Cardiac muscle cell (in vitro differentiated cells and primary cell): Measurements from ENCODE around the gene UROC1. TPM values are rescaled to one million over a fixed set of nuclear protein-coding genes. Genes with fewer than 3 reads are reported as not detected.

Experiments used
- DNase-seq, 2 donors: peaks; one replicate each; pipeline versions ENCODE4 v3.0.0 to v3.0.0-alpha.2; 2010 to 2017; ENCODE audit warnings: low read depth in 1 of 2, low spot score in 1 of 2
- H3K27ac ChIP-seq: fragments of 200-600 bp; sonication (generic); 2 replicates; pipeline ENCODE4 v1.5.1; 2016
- H3K27me3 ChIP-seq: fragments of 200-600 bp; sonication (generic); 2 replicates; pipeline ENCODE4 v1.6.0; 2016; ENCODE audit warnings: control low read depth
- H3K36me3 ChIP-seq: fragments of 200-600 bp; sonication (generic); 2 replicates; pipeline ENCODE4 v1.5.1; 2016; ENCODE audit warnings: control low read depth
- H3K4me1 ChIP-seq: fragments of 200-600 bp; sonication (generic); 2 replicates; pipeline ENCODE4 v1.8.1; 2017; ENCODE audit warnings: low read depth, mild to moderate bottlenecking, mixed run types
- H3K4me3 ChIP-seq: fragments of 200-600 bp; sonication (generic); 2 replicates; pipeline ENCODE4 v1.5.1; 2016; ENCODE audit warnings: mild to moderate bottlenecking
- H3K9me3 ChIP-seq: fragments of 200-600 bp; sonication (generic); 2 replicates; pipeline ENCODE4 v1.5.1; 2017; ENCODE audit warnings: low read depth, mild to moderate bottlenecking, control low read depth
- polyA plus RNA-seq: library from polyadenylated mRNA; unstranded; fragments of >200 nt; fragmentation: Nextera tagmentation; extraction: Ambion mirVana; gene quantifications from 2 replicates; pipeline ENCODE4 v1.2.1, GENCODE V29; 2016
- total RNA-seq: library from RNA; depleted of rRNA; stranded (reverse); fragments of >200 nt; gene quantifications from 2 replicates; pipeline ENCODE4 v1.2.3, GENCODE V29; 2016
- TF ChIP-seq, protein P1 (sequence below): IDR thresholded peaks from 2 replicates; pipeline ENCODE4 v1.5.1; 2012; ENCODE audit warnings: low read depth, mild to moderate bottlenecking, low read length

UROC1 gene
- total and polyA plus RNA-seq, 2 experiments from 2014 or later, result not detected

DNA sequence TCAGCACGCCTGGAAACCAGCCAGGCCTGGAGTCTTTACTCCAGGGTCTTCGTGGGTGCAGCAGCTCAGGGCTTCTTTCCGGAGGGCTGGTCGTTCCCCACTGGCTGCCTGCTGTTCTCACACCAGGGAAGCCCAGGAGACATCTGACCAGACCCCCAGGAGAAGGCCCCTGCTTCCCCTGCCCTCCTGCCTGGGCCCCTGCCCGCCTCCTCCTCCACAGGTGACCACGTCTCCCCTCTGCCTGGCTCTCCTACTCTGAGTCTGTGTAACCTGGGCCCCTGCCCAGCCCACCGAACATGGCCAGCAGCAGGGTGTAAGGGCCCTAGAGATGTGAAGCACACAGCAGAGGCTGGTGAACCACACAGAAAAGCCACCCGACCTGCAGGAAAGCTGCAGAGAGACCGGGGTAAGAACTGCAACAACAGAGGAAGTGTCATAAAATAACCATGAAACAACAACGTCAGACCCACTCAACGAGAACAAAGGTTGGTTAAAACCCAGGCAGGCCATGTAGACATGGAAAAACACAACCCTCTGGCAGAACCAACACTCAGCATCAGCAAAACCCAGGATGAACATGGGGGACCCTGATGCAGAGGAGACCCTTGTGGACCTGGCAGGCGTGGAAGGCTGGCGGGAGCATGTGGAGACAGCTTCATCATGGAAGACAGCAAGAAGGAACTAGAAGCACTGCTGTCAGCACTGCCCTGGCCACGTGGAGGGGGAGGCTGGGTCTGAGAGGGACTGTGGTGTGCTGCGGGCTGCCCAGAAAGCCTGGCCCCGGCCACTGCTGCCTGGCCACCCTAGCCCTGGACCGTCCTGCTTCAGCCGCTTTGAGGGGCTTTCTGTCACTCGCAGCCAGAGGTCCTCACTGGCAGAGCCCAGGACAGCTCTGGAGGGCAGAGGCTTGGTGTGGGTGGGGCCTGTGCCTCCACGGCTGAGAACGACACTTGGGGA, 20.4 kb downstream of the UROC1 start:
- no peaks in the 10 kb centered on the region for H3K4me1 ChIP-seq
- no peaks in the 10 kb centered on the region for H3K9me3 ChIP-seq
- DNase-seq, result no peak
- no peaks in the 10 kb centered on the region for H3K36me3 ChIP-seq
- no peaks in the 10 kb centered on the region for H3K27me3 ChIP-seq
- no peak overlapping the region for H3K4me3 ChIP-seq
- TF ChIP-seq, protein P1, sequence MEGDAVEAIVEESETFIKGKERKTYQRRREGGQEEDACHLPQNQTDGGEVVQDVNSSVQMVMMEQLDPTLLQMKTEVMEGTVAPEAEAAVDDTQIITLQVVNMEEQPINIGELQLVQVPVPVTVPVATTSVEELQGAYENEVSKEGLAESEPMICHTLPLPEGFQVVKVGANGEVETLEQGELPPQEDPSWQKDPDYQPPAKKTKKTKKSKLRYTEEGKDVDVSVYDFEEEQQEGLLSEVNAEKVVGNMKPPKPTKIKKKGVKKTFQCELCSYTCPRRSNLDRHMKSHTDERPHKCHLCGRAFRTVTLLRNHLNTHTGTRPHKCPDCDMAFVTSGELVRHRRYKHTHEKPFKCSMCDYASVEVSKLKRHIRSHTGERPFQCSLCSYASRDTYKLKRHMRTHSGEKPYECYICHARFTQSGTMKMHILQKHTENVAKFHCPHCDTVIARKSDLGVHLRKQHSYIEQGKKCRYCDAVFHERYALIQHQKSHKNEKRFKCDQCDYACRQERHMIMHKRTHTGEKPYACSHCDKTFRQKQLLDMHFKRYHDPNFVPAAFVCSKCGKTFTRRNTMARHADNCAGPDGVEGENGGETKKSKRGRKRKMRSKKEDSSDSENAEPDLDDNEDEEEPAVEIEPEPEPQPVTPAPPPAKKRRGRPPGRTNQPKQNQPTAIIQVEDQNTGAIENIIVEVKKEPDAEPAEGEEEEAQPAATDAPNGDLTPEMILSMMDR, result no peak
- no peak overlapping the region for H3K27ac ChIP-seq

DNA sequence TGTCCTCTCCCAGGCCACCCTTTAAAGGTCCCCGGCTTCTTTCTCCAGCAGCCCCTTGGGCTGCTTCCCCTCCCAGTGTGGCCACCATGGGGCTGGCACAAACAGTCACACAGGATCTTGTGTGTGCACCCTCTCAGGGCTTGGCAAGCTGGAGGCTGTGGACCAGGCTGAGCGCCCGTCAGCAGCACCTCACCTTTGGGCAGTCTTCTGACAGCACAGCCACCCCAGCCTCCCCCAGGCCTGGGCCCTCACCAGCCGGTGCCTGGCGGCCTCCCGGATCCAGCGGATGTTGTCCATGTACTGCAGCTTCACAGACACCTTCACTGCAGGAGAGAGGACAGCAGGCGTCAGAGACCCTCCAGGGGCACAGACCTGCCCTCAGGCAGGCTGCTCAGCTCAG, 21.8 kb downstream of the UROC1 start:
- H3K36me3 ChIP-seq, result no peaks in the 10 kb centered on the region
- no peak overlapping the region for H3K27ac ChIP-seq
- no peak for DNase-seq
- H3K9me3 ChIP-seq, result no peaks in the 10 kb centered on the region
- TF ChIP-seq, protein P1, result no peak
- H3K4me3 ChIP-seq, result no peak overlapping the region
- H3K4me1 ChIP-seq, result no peaks in the 10 kb centered on the region
- no peaks in the 10 kb centered on the region for H3K27me3 ChIP-seq

DNA sequence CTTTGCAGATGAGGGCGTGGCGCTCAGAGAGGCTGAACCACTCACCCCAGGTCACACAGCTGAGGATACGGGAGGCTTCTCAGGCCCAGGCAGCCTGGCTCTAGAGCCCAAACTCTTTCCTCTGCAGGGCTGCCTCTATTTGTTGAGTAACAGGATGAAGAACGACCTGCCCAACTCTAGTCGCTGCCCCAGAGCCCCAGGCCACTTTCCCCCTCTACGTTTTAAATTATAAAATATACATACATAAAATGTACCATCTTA, 22.7 kb downstream of the UROC1 start:
- no peak for DNase-seq
- no peak overlapping the region for H3K27ac ChIP-seq
- TF ChIP-seq, protein P1, result no peak
- no peak overlapping the region for H3K4me3 ChIP-seq
- no peaks in the 10 kb centered on the region for H3K36me3 ChIP-seq
- H3K9me3 ChIP-seq, result no peaks in the 10 kb centered on the region
- no peaks in the 10 kb centered on the region for H3K27me3 ChIP-seq
- H3K4me1 ChIP-seq, result no peaks in the 10 kb centered on the region

DNA sequence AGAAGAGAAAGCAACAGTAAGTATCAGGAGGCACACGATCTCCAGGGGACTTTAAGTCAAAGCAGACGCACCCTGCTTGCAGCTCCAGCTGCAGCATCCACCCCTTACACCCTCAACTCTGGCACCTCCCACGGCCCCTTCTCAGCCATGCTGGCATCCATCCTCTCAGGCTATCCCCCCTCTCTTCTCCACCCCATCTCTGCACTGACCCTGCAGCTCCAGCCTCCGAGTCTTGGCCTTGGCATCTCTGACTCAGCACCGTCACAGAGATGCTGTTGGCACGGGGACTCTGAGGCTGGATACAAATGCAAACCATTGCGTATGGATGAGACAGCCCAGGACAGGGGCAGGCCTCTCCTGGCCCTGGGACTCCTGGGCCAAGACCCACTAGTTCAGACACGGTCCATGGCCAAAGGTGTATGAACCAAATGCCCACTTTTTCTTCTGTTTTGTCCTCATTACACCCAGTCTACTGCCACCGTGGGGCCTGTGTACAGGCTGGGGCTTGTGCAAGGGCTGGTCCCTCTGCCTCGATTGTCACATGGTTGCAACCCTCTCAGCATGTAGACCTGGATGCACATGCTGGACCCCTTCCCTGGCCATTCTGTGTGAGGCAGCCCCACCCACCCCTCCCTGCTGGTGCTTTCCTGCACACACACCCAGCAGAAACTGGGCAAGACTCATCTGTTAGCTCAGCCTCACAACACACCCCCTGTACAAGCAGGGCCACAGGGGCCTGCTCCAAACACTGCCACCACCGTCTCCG, 23.2 kb downstream of the UROC1 start:
- no peaks in the 10 kb centered on the region for H3K4me1 ChIP-seq
- H3K36me3 ChIP-seq, result no peaks in the 10 kb centered on the region
- no peak for DNase-seq
- H3K9me3 ChIP-seq, result no peaks in the 10 kb centered on the region
- no peaks in the 10 kb centered on the region for H3K27me3 ChIP-seq
- H3K4me3 ChIP-seq, result no peak overlapping the region
- TF ChIP-seq, protein P1, result no peak
- no peak overlapping the region for H3K27ac ChIP-seq

DNA sequence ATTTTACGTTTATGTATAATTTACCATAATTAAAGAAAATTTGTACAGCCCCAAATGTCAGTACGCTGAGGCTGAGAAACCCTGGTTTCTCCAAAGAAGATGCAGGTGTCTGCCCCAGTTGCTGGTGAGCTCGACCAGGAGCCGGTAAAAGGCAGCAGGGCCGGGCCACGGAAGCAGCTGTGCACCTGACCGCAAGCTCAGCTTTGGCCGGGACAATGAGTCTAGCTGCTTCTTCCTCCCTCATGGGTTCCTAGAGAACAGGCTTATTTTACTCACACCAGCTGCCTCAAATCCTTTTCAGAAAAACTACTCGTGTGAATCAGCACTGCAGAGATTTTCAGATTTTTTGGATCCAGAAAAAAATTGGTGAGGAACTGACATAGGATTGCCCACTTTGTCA, 23.8 kb downstream of the UROC1 start:
- no peaks in the 10 kb centered on the region for H3K27me3 ChIP-seq
- DNase-seq, result no peak
- H3K36me3 ChIP-seq, result no peaks in the 10 kb centered on the region
- H3K4me3 ChIP-seq, result no peak overlapping the region
- TF ChIP-seq, protein P1, result no peak
- no peaks in the 10 kb centered on the region for H3K4me1 ChIP-seq
- no peaks in the 10 kb centered on the region for H3K9me3 ChIP-seq
- no peak overlapping the region for H3K27ac ChIP-seq
